Breast epithelium (tissue), 4 donors: ENCODE results near the gene PRKCE. TPM values are rescaled to one million over a fixed set of nuclear protein-coding genes. Genes with fewer than 3 reads are reported as not detected.

ENCODE experiments used
- DNase-seq, 2 donors: peaks; one replicate each; pipeline ENCODE4 v3.0.0-alpha.2; 2019; ENCODE audit warnings: low spot score in 2 of 2
- H3K27ac ChIP-seq, 2 donors: fragments of 200-600 bp; sonication (generic) in 1 of 2; one replicate each; pipeline ENCODE4 v1.5.1; 2016 to 2019; ENCODE audit warnings: mild to moderate bottlenecking in 1 of 2
- H3K27me3 ChIP-seq, 2 donors: fragments of 200-600 bp; sonication (generic) in 1 of 2; one replicate each; pipeline versions ENCODE4 v1.5.1 to v1.6.0; 2017 to 2019; ENCODE audit warnings: control low read depth in 1 of 2, mild to moderate bottlenecking in 1 of 2
- H3K36me3 ChIP-seq: fragments of 200-600 bp; one replicate; pipeline ENCODE4 v1.5.1; 2019
- H3K4me1 ChIP-seq, 2 donors: fragments of 200-600 bp; sonication (generic); one replicate each; pipeline ENCODE4 v1.5.1; 2016 to 2019; ENCODE audit warnings: control low read depth in 1 of 2
- H3K4me3 ChIP-seq, 3 donors: fragments of 200-600 bp; sonication (generic); 1 replicate in 2 of 3; 2 replicates in 1 of 3; pipeline ENCODE4 v1.5.1; 2016 to 2019; ENCODE audit warnings: mild to moderate bottlenecking in 3 of 3, moderate library complexity in 2 of 3
- H3K9me3 ChIP-seq, 2 donors: fragments of 200-600 bp; sonication (generic) in 1 of 2; one replicate each; pipeline ENCODE4 v1.5.1; 2016 to 2019; ENCODE audit warnings: control low read depth in 1 of 2
- CTCF ChIP-seq, 3 donors: fragments of 450-650 bp; IDR thresholded peaks; one replicate each; pipeline ENCODE4 v1.5.1; 2016 to 2017; ENCODE audit warnings: antibody characterized with exemption in 3 of 3, mild to moderate bottlenecking in 3 of 3, moderate library complexity in 3 of 3
- POLR2A ChIP-seq: fragments of 450-650 bp; IDR thresholded peaks from one replicate; pipeline ENCODE4 v1.6.1; 2016; ENCODE audit warnings: antibody characterized with exemption, mild to moderate bottlenecking, moderate library complexity
- POLR2AphosphoS5 ChIP-seq, 3 donors: sonication (generic); formaldehyde crosslinking; IDR thresholded peaks; one replicate each; pipeline ENCODE4 v1.6.1; 2017; ENCODE audit warnings: antibody characterized with exemption in 3 of 3
- intact Hi-C: fragments of 100-400 bp; cut with DNase I; formaldehyde crosslinking; loops from one replicate; pipeline ENCODE4 v1.15.1; 2023; ENCODE audit warnings: low total_unique reads
- total RNA-seq, 3 donors: library from RNA; depleted of rRNA; stranded (reverse); fragments of >200 nt; gene quantifications; one replicate each; pipeline ENCODE4 v1.1.0, GENCODE V29; 2016

PRKCE gene
- total RNA-seq, 3 donors from 2014 or later: 20.6 to 34.0 (median 23.6) TPM

- intact Hi-C loops: no loop called here
- H3K4me3 ChIP-seq: no peak overlapping the region
- H3K27ac ChIP-seq: no peak overlapping the region
- DNase-seq: no peak
- no peaks in the 10 kb centered on the region for H3K9me3 ChIP-seq
- H3K27me3 ChIP-seq: no peaks in the 10 kb centered on the region
- TF ChIP-seq CTCF (IDR thresholded peaks at IDR 0.05) (no peak), POLR2A (no peak), POLR2AphosphoS5 (IDR thresholded peaks at IDR 0.05) (no peak)
- H3K36me3 ChIP-seq: no peaks in the 10 kb centered on the region
- peaks cover 0 to 3% of the 10 kb centered on the region in 2 donors for H3K4me1 ChIP-seq
These were observed 2.8 kb upstream of the PRKCE start for GRCh38 chr2:45648636-45649035.

- TF ChIP-seq POLR2AphosphoS5 (IDR thresholded peaks at IDR 0.05) (no peak), CTCF (IDR thresholded peaks at IDR 0.05) (no peak), POLR2A (no peak)
- Histone ChIP-seq H3K27ac (peak overlapping the region; percentile 99 to 100), H3K9me3 (no peaks in the 10 kb centered on the region), H3K36me3 (no peaks in the 10 kb centered on the region), H3K4me1 (no peaks in the 10 kb centered on the region), H3K27me3 (no peaks in the 10 kb centered on the region), H3K4me3 (peak overlapping the region; percentile 75 to 97 (median 87))
- intact Hi-C loops: no loop called here
- DNase-seq: no peak
These were observed 2.0 kb upstream of the PRKCE start for GRCh38 chr2:45649462-45649857.

- H3K9me3 ChIP-seq: no peaks in the 10 kb centered on the region
- H3K27me3 ChIP-seq: no peaks in the 10 kb centered on the region
- no peaks in the 10 kb centered on the region for H3K36me3 ChIP-seq
- DNase-seq: peak; percentile 61 to 75
- peak overlapping the region; percentile 75 to 97 (median 87) for H3K4me3 ChIP-seq
- intact Hi-C loops: no loop called here
- TF ChIP-seq POLR2AphosphoS5 (IDR thresholded peaks at IDR 0.05): no peak
- no peak for TF ChIP-seq POLR2A
- no peak for TF ChIP-seq CTCF (IDR thresholded peaks at IDR 0.05)
- peak overlapping the region; percentile 99 to 100 for H3K27ac ChIP-seq
- no peaks in the 10 kb centered on the region for H3K4me1 ChIP-seq
These were observed 1.3 kb upstream of the PRKCE start for GRCh38 chr2:45649858-45650811.

GRCh38 chr2:45650851-45651414, 542 bp upstream of the PRKCE start:
- intact Hi-C loops: no loop called here
- H3K4me1 ChIP-seq: no peaks in the 10 kb centered on the region
- no peaks in the 10 kb centered on the region for H3K36me3 ChIP-seq
- peak overlapping the region; percentile 75 to 97 (median 87) for H3K4me3 ChIP-seq
- H3K27me3 ChIP-seq: no peaks in the 10 kb centered on the region
- peak; percentile 76 to 94 for DNase-seq
- H3K9me3 ChIP-seq: no peaks in the 10 kb centered on the region
- TF ChIP-seq POLR2AphosphoS5 (IDR thresholded peaks at IDR 0.05) (peak; percentile 92 to 97 (median 92)), CTCF (IDR thresholded peaks at IDR 0.05) (peak; percentile 34 to 62 (median 60)), POLR2A (no peak)
- peak overlapping the region; percentile 99 to 100 for H3K27ac ChIP-seq
